ENCODE measurements around the gene NEURL1. TPM values are rescaled to one million over a fixed set of nuclear protein-coding genes. Genes with fewer than 3 reads are reported as not detected.

Gene NEURL1
- total and polyA plus RNA-seq, 10 of the 15 experiments (the other 5 are each of a cell fraction or from before 2014, with no cell fraction given): 0.02 to 0.05 (median 0.05) TPM; not detected in 6

- H3K4me2 ChIP-seq (ENCODE audit: control insufficient read depth, insufficient read depth): no peak overlapping the region
- H3K9me3 ChIP-seq (replicated peaks; ENCODE audit: control insufficient read depth, insufficient read depth, low read length): no peaks in the 10 kb centered on the region
- H3K27me3 ChIP-seq (replicated peaks in 1 of 2; ENCODE audit: control insufficient read depth in 2 of 2, insufficient read depth in 2 of 2, low read length in 1 of 2): no peaks in the 10 kb centered on the region
- DNase-seq (ENCODE audit: low read depth, low spot score) (no peak), ATAC-seq (no peak), FAIRE-seq (no peak)
- ChIA-PET SMC1A (ENCODE audit: uncharacterized antibody, unreplicated experiment) (interaction anchor here (0.5 to 1.1 kb wide), 3 partner anchors 9 to 86 kb away, joined by 3 to 4 read pairs (median 3); no protein-coding TSS in a partner anchor), POLR2A (no interaction called here), CTCF (interaction anchor here (1.3 kb wide), 1 partner anchor 86 kb away, joined by 5 read pairs; no protein-coding TSS in a partner anchor), RAD21 (ENCODE audit: unreplicated experiment) (no interaction called here)
- H3K36me3 ChIP-seq (ENCODE audit: control insufficient read depth in 2 of 2, insufficient read depth in 2 of 2, low read length in 1 of 2): peaks cover 5% of the 10 kb centered on the region in 2 experiments; a peak in 3 of 4 replicates
- BruUV-seq (replicated peaks): no TSS peak
- 83% methylated on average over 6 of the region's 6 CpGs for WGBS (ENCODE audit: insufficient coverage, insufficient replicate concordance, low lambda C conversion rate, missing lambda C conversion rate)
- H3K4me1 ChIP-seq (ENCODE audit: control insufficient read depth, insufficient read depth, low read length): no peaks in the 10 kb centered on the region
- H2AFZ ChIP-seq (ENCODE audit: control insufficient read depth, low read depth, low read length): no peak overlapping the region
- intact Hi-C loops (cut with micrococcal nuclease; ENCODE audit: unreplicated experiment): loop anchor here (10.0 kb wide), 1 partner anchor 185 kb away; no protein-coding TSS in a partner anchor
- no peak overlapping the region for H3K4me3 ChIP-seq
- H3K27ac ChIP-seq (ENCODE audit: control insufficient read depth, insufficient read depth): no peak overlapping the region
- in situ Hi-C loops (cut with MboI): loop anchor here (10.0 kb wide), 1 partner anchor 85 kb away; no protein-coding TSS in a partner anchor
- TF ChIP-seq CEBPZ (IDR thresholded peaks at IDR 0.05; ENCODE audit: low read depth, low read length) (no peak), USF1 (IDR thresholded peaks at IDR 0.05; ENCODE audit: borderline replicate concordance, extremely low read length, insufficient read depth, low read depth, low read length) (no peak), TBL1XR1 (IDR thresholded peaks at IDR 0.05; ENCODE audit: low read depth, low read length) (no peak), POLR2AphosphoS2 (IDR thresholded peaks at IDR 0.05; ENCODE audit: low read depth, low read length) (no peak)
- H4K20me1 ChIP-seq (ENCODE audit: control insufficient read depth, insufficient read depth): no peaks in the 10 kb centered on the region
- no peak overlapping the region for H3K9ac ChIP-seq (ENCODE audit: control insufficient read depth, insufficient read depth, low read length)
- H3K79me2 ChIP-seq (ENCODE audit: control insufficient read depth, insufficient read depth, low read length): no peaks in the 10 kb centered on the region
Observed at GRCh38 chr10:103599907-103600306, 106.4 kb downstream of the NEURL1 start.

All from GM12878 (cell line).